SJSA1 (cell line): Measurements from ENCODE around the gene MAP1LC3B2. TPM values are rescaled to one million over a fixed set of nuclear protein-coding genes. Genes with fewer than 3 reads are reported as not detected.

ENCODE experiments used
- DNase-seq, 2 experiments: peaks; one replicate each; pipeline ENCODE4 v3.0.0-alpha.2; 2015 to 2020; ENCODE audit warnings: low spot score in 2 of 2, low read depth in 1 of 2
- H3K27ac ChIP-seq: fragments of 250-450 bp; sonication (Bioruptor Pico); 2 replicates; pipeline ENCODE4 v1.5.1; 2020; ENCODE audit warnings: mild to moderate bottlenecking, moderate library complexity
- H3K27me3 ChIP-seq: fragments of 250-450 bp; sonication (Bioruptor Pico); replicated peaks from 2 replicates; pipeline ENCODE4 v1.5.1; 2020; ENCODE audit warnings: mild to moderate bottlenecking, moderate library complexity
- H3K36me3 ChIP-seq: fragments of 250-450 bp; sonication (Bioruptor Pico); 2 replicates; pipeline ENCODE4 v1.5.1; 2020; ENCODE audit warnings: mild to moderate bottlenecking
- H3K4me1 ChIP-seq: fragments of 250-450 bp; sonication (Bioruptor Pico); replicated peaks from 2 replicates; pipeline ENCODE4 v1.6.1; 2021; ENCODE audit warnings: mild to moderate bottlenecking
- H3K4me3 ChIP-seq: fragments of 250-450 bp; sonication (Bioruptor Pico); 2 replicates; pipeline ENCODE4 v1.5.1; 2020; ENCODE audit warnings: mild to moderate bottlenecking
- H3K9me3 ChIP-seq: fragments of 250-450 bp; sonication (Bioruptor Pico); replicated peaks from 2 replicates; pipeline ENCODE4 v1.5.1; 2020; ENCODE audit warnings: mild to moderate bottlenecking
- total RNA-seq: library from RNA; depleted of rRNA; stranded (reverse); fragments of >200 nt; shearing (Covaris generic); gene quantifications from 2 replicates; pipeline ENCODE4 v1.2.3, GENCODE V29; 2014

MAP1LC3B2 gene
- total RNA-seq, 1 experiment from 2014 or later = 0.37 TPM

- H3K9me3 ChIP-seq = peaks cover 6% of the 10 kb centered on the region
- no peak overlapping the region for H3K4me3 ChIP-seq
- no peaks in the 10 kb centered on the region for H3K36me3 ChIP-seq
- no peak overlapping the region for H3K27ac ChIP-seq
- H3K4me1 ChIP-seq = no peaks in the 10 kb centered on the region
- no peaks in the 10 kb centered on the region for H3K27me3 ChIP-seq
- DNase-seq = no peak
Measured at GRCh38 chr12:116582610-116583009, 23.4 kb downstream of the MAP1LC3B2 start.

- H3K4me3 ChIP-seq = no peak overlapping the region
- H3K27ac ChIP-seq = no peak overlapping the region
- H3K4me1 ChIP-seq = no peaks in the 10 kb centered on the region
- no peaks in the 10 kb centered on the region for H3K36me3 ChIP-seq
- DNase-seq = no peak
- H3K9me3 ChIP-seq = peaks cover 6% of the 10 kb centered on the region
- H3K27me3 ChIP-seq = no peaks in the 10 kb centered on the region
Measured at GRCh38 chr12:116583129-116583694, 24.0 kb downstream of the MAP1LC3B2 start.

GRCh38 chr12:116587270-116587669 is 28.1 kb downstream of the MAP1LC3B2 start:
- H3K27ac ChIP-seq = no peak overlapping the region
- no peaks in the 10 kb centered on the region; the same call in 1 of the 2 replicates for H3K4me1 ChIP-seq
- no peaks in the 10 kb centered on the region for H3K27me3 ChIP-seq
- no peak for DNase-seq
- no peaks in the 10 kb centered on the region for H3K36me3 ChIP-seq
- peaks cover 6% of the 10 kb centered on the region for H3K9me3 ChIP-seq
- H3K4me3 ChIP-seq = no peak overlapping the region

GRCh38 chr12:116588390-116589028 is 29.3 kb downstream of the MAP1LC3B2 start:
- DNase-seq = no peak
- Histone ChIP-seq H3K27ac (no peak overlapping the region), H3K4me3 (no peak overlapping the region)

GRCh38 chr12:116589581-116589980 is 30.4 kb downstream of the MAP1LC3B2 start:
- no peak overlapping the region for H3K27ac ChIP-seq
- no peaks in the 10 kb centered on the region for H3K36me3 ChIP-seq
- no peak for DNase-seq
- no peaks in the 10 kb centered on the region; the same call in 1 of the 2 replicates for H3K4me1 ChIP-seq
- no peaks in the 10 kb centered on the region for H3K27me3 ChIP-seq
- no peak overlapping the region for H3K4me3 ChIP-seq
- peaks cover 6% of the 10 kb centered on the region for H3K9me3 ChIP-seq

More at GRCh38 chr12:116588390-116589028, 29.3 kb downstream of the MAP1LC3B2 start:
- H3K9me3 ChIP-seq = peaks cover 6% of the 10 kb centered on the region
- H3K4me1 ChIP-seq = no peaks in the 10 kb centered on the region; the same call in 1 of the 2 replicates
- H3K27me3 ChIP-seq = no peaks in the 10 kb centered on the region
- H3K36me3 ChIP-seq = no peaks in the 10 kb centered on the region

- Histone ChIP-seq H3K4me3 (no peak overlapping the region), H3K9me3 (no peaks in the 10 kb centered on the region), H3K27me3 (no peaks in the 10 kb centered on the region), H3K4me1 (no peaks in the 10 kb centered on the region; the same call in 1 of the 2 replicates), H3K36me3 (no peaks in the 10 kb centered on the region), H3K27ac (no peak overlapping the region)
- no peak for DNase-seq
Measured at GRCh38 chr12:116590561-116590960, 31.4 kb downstream of the MAP1LC3B2 start.

GRCh38 chr12:116591855-116592637 is 32.9 kb downstream of the MAP1LC3B2 start:
- Histone ChIP-seq H3K9me3 (no peaks in the 10 kb centered on the region), H3K4me1 (no peaks in the 10 kb centered on the region; the same call in 1 of the 2 replicates), H3K4me3 (no peak overlapping the region), H3K36me3 (no peaks in the 10 kb centered on the region), H3K27me3 (no peaks in the 10 kb centered on the region), H3K27ac (no peak overlapping the region)
- no peak for DNase-seq

GRCh38 chr12:116592731-116593130 is 33.5 kb downstream of the MAP1LC3B2 start:
- no peak for DNase-seq

GRCh38 chr12:116594325-116595038 is 35.3 kb downstream of the MAP1LC3B2 start:
- no peak overlapping the region for H3K27ac ChIP-seq
- no peaks in the 10 kb centered on the region for H3K9me3 ChIP-seq
- H3K36me3 ChIP-seq = no peaks in the 10 kb centered on the region
- H3K27me3 ChIP-seq = no peaks in the 10 kb centered on the region
- no peak for DNase-seq
- peaks cover 14% of the 10 kb centered on the region for H3K4me1 ChIP-seq
- no peak overlapping the region for H3K4me3 ChIP-seq

More at GRCh38 chr12:116592731-116593130, 33.5 kb downstream of the MAP1LC3B2 start:
- no peak overlapping the region for H3K4me3 ChIP-seq
- H3K9me3 ChIP-seq = no peaks in the 10 kb centered on the region
- no peak overlapping the region for H3K27ac ChIP-seq
- H3K4me1 ChIP-seq = no peaks in the 10 kb centered on the region; the same call in 1 of the 2 replicates
- H3K27me3 ChIP-seq = no peaks in the 10 kb centered on the region
- no peaks in the 10 kb centered on the region for H3K36me3 ChIP-seq

GRCh38 chr12:116595186-116595585 is 36.0 kb downstream of the MAP1LC3B2 start:
- Histone ChIP-seq H3K4me1 (peaks cover 19% of the 10 kb centered on the region), H3K9me3 (no peaks in the 10 kb centered on the region), H3K27ac (no peak overlapping the region), H3K36me3 (no peaks in the 10 kb centered on the region), H3K4me3 (no peak overlapping the region), H3K27me3 (no peaks in the 10 kb centered on the region)
- no peak for DNase-seq

GRCh38 chr12:116595672-116596071 is 36.5 kb downstream of the MAP1LC3B2 start:
- H3K27ac ChIP-seq = no peak overlapping the region
- no peaks in the 10 kb centered on the region for H3K9me3 ChIP-seq
- peaks cover 19% of the 10 kb centered on the region for H3K4me1 ChIP-seq
- H3K27me3 ChIP-seq = no peaks in the 10 kb centered on the region
- no peak overlapping the region for H3K4me3 ChIP-seq
- no peak for DNase-seq
- H3K36me3 ChIP-seq = no peaks in the 10 kb centered on the region

- H3K9me3 ChIP-seq = no peaks in the 10 kb centered on the region
- H3K36me3 ChIP-seq = no peaks in the 10 kb centered on the region
- no peak overlapping the region for H3K4me3 ChIP-seq
- no peak overlapping the region for H3K27ac ChIP-seq
- H3K4me1 ChIP-seq = peaks cover 24% of the 10 kb centered on the region
- DNase-seq = no peak
- no peaks in the 10 kb centered on the region for H3K27me3 ChIP-seq
Measured at GRCh38 chr12:116597886-116598285, 38.7 kb downstream of the MAP1LC3B2 start.
